ENCODE measurements around the gene MLF1. TPM values are rescaled to one million over a fixed set of nuclear protein-coding genes. Genes with fewer than 3 reads are reported as not detected.

MLF1 gene
- not detected in 2 replicates for total RNA-seq (2022)
- Bru-seq, nascent RNA = not detected
- not detected for BruChase-seq, experiment 1, labeled RNA remaining after a 2-hour chase
- BruChase-seq, experiment 2, labeled RNA remaining after a 6-hour chase = percentile 5 among the genes with signal in this experiment
- long read RNA-seq = 0 reads

GRCh38 chr3:158570999-158571702 is at the start of gene MLF1:
Gene MLF1, plus strand, starts transcription at chr3:158571194. Its CDS starts 107 bp downstream, at chr3:158571301.
- POLR2A ChIA-PET = no interaction called here
- H3K36me3 Mint-ChIP-seq (ENCODE audit: insufficient read depth, unreplicated experiment) = no peaks in the 10 kb centered on the region
- no peak within 1 kb of the TSS for H3K4me3 ChIP-seq (ENCODE audit: low read depth, low read length)
- CTCF ChIA-PET = no interaction called here
- no peaks in the 10 kb centered on the region for H3K4me1 Mint-ChIP-seq (ENCODE audit: low read depth, unreplicated experiment)
- H3K9me3 ChIP-seq = no peaks in the 10 kb centered on the region
- no peaks in the 10 kb centered on the region for H3K9me3 Mint-ChIP-seq (ENCODE audit: unreplicated experiment)
- H3K4me3 Mint-ChIP-seq (ENCODE audit: unreplicated experiment) = no peak within 1 kb of the TSS
- H3K27ac Mint-ChIP-seq (ENCODE audit: unreplicated experiment) = no peak within 1 kb of the TSS
- H3K36me3 ChIP-seq (ENCODE audit: control insufficient read depth, insufficient read depth, low read length) = no peaks in the 10 kb centered on the region
- intact Hi-C loops (cut with micrococcal nuclease; ENCODE audit: unreplicated experiment) = no loop called here
- H3K4me1 ChIP-seq = no peaks in the 10 kb centered on the region
- TF ChIP-seq, protein P1, sequence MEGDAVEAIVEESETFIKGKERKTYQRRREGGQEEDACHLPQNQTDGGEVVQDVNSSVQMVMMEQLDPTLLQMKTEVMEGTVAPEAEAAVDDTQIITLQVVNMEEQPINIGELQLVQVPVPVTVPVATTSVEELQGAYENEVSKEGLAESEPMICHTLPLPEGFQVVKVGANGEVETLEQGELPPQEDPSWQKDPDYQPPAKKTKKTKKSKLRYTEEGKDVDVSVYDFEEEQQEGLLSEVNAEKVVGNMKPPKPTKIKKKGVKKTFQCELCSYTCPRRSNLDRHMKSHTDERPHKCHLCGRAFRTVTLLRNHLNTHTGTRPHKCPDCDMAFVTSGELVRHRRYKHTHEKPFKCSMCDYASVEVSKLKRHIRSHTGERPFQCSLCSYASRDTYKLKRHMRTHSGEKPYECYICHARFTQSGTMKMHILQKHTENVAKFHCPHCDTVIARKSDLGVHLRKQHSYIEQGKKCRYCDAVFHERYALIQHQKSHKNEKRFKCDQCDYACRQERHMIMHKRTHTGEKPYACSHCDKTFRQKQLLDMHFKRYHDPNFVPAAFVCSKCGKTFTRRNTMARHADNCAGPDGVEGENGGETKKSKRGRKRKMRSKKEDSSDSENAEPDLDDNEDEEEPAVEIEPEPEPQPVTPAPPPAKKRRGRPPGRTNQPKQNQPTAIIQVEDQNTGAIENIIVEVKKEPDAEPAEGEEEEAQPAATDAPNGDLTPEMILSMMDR (IDR thresholded peaks at IDR 0.05; ENCODE audit: insufficient read depth in 1 of 2, low read depth in 1 of 2, low read length in 1 of 2, severe bottlenecking in 1 of 2, unreplicated experiment in 1 of 2) = no peak
- no peak for DNase-seq
- no peaks in the 10 kb centered on the region for H3K27me3 ChIP-seq (replicated peaks; ENCODE audit: control insufficient read depth, insufficient read depth, low read length)
- H3K27me3 Mint-ChIP-seq (ENCODE audit: insufficient read depth, unreplicated experiment) = peaks cover 4% of the 10 kb centered on the region
- BruUV-seq (replicated peaks) = no TSS peak

DNA sequence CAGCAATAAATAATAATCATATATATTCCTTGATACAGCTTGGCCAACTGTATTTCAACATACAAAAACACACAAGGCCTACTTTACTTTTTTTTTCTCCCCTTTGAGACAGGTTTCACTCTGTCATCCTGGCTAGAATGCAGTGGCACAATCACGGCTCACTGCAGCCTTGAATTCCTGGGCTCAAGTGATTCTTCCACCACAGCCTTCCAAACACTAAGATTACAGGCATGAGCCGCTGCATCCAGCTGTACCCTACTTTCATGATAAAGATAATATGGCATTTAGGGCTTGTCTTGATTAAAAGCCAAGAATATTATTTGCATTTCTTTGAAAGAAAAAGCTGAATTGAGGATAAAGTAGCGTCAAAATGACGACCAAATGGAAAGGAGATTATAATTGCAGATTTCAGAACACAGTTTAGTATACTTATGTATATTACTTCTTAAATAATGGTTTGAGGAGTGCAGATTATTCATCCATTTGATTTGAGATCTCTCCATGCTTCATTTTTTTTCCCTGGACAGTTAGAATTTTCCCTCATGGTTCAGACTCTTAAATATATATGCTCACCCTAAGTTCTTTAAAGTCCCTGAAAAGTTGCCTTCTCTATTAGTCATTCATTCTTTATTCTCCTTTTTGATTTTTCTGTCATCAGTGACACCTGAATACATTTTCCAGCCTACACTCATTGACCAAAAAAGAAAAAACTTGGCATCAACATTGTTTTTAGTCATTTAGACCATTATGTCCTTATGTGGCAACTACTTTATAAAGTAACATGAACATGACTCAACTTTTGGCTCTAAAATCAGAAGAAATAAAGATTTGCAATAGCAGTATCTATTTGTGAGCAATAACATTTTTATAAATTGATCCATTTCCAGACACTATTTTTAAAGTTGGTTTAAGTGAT is 48.5 kb upstream of the MLF1 start:
- CTCF ChIA-PET = no interaction called here
- intact Hi-C loops (cut with micrococcal nuclease; ENCODE audit: unreplicated experiment) = no loop called here
- POLR2A ChIA-PET = no interaction called here
- no peak for DNase-seq
- no peaks in the 10 kb centered on the region for H3K36me3 ChIP-seq (ENCODE audit: control insufficient read depth, insufficient read depth, low read length)
- no peaks in the 10 kb centered on the region for H3K27me3 ChIP-seq (replicated peaks; ENCODE audit: control insufficient read depth, insufficient read depth, low read length)
- H3K27me3 Mint-ChIP-seq (ENCODE audit: insufficient read depth, unreplicated experiment) = no peaks in the 10 kb centered on the region
- no peaks in the 10 kb centered on the region for H3K9me3 Mint-ChIP-seq (ENCODE audit: unreplicated experiment)
- BruUV-seq (replicated peaks) = no TSS peak
- H3K36me3 Mint-ChIP-seq (ENCODE audit: insufficient read depth, unreplicated experiment) = no peaks in the 10 kb centered on the region
- TF ChIP-seq, protein P1 (IDR thresholded peaks at IDR 0.05; ENCODE audit: insufficient read depth in 1 of 2, low read depth in 1 of 2, low read length in 1 of 2, severe bottlenecking in 1 of 2, unreplicated experiment in 1 of 2) = no peak
- no peaks in the 10 kb centered on the region for H3K4me1 ChIP-seq
- no peak overlapping the region for H3K27ac Mint-ChIP-seq (ENCODE audit: unreplicated experiment)
- H3K4me3 ChIP-seq (ENCODE audit: low read depth, low read length) = no peak overlapping the region
- no peak overlapping the region for H3K4me3 Mint-ChIP-seq (ENCODE audit: unreplicated experiment)
- no peaks in the 10 kb centered on the region for H3K4me1 Mint-ChIP-seq (ENCODE audit: low read depth, unreplicated experiment)
- H3K9me3 ChIP-seq = no peaks in the 10 kb centered on the region

DNA sequence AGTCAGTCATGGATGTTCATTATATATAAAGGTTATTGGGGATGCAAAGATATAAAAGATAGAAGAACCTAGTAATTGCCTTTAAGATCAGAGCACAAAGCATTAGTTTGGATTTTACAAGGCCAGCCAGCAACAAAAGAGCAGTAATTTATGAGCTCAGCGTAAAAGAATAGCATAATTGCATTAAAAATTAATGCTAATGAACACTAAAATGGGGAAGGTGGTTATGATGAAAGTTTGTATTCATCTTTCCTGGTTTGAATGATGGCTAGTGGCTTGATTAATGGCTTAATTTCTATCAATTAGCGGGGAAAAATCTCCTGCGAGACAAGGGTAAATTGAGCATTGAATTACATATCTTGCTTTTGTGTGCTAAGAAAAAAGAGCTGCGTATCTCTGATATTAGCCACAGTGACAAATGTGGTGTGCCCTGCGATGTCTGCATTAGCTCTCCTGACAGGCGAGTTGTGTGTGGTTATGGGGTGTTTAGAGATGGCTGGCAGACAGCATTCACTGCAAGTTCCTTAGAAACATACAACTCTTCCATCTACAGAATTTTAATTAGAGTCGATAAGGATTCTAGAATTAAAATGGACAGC is 42.8 kb upstream of the MLF1 start:
- Histone ChIP-seq H3K4me1 (no peaks in the 10 kb centered on the region), H3K9me3 (no peaks in the 10 kb centered on the region), H3K4me3 (ENCODE audit: low read depth, low read length) (no peak overlapping the region), H3K27me3 (replicated peaks; ENCODE audit: control insufficient read depth, insufficient read depth, low read length) (no peaks in the 10 kb centered on the region), H3K36me3 (ENCODE audit: control insufficient read depth, insufficient read depth, low read length) (no peaks in the 10 kb centered on the region)
- H3K36me3 Mint-ChIP-seq (ENCODE audit: insufficient read depth, unreplicated experiment) = no peaks in the 10 kb centered on the region
- ChIA-PET POLR2A (no interaction called here), CTCF (interaction anchor here (0.6 kb wide), 1 partner anchor 243 kb away, joined by 3 read pairs; no protein-coding TSS in a partner anchor)
- no peak overlapping the region for H3K27ac Mint-ChIP-seq (ENCODE audit: unreplicated experiment)
- TF ChIP-seq, protein P1 (IDR thresholded peaks at IDR 0.05; ENCODE audit: insufficient read depth in 1 of 2, low read depth in 1 of 2, low read length in 1 of 2, severe bottlenecking in 1 of 2, unreplicated experiment in 1 of 2) = no peak
- no peak for DNase-seq
- no peaks in the 10 kb centered on the region for H3K9me3 Mint-ChIP-seq (ENCODE audit: unreplicated experiment)
- no peaks in the 10 kb centered on the region for H3K4me1 Mint-ChIP-seq (ENCODE audit: low read depth, unreplicated experiment)
- H3K4me3 Mint-ChIP-seq (ENCODE audit: unreplicated experiment) = no peak overlapping the region
- no TSS peak for BruUV-seq (replicated peaks)
- no peaks in the 10 kb centered on the region for H3K27me3 Mint-ChIP-seq (ENCODE audit: insufficient read depth, unreplicated experiment)
- intact Hi-C loops (cut with micrococcal nuclease; ENCODE audit: unreplicated experiment) = no loop called here

All from Caco-2 (cell line).